GM19395 (cell line): Measurements from ENCODE around the gene P4HA3.

Experiments
- ATAC-seq: cut with Tn5 transposase; IDR thresholded peaks from one replicate; pipeline ENCODE4 v1.9.1; 2021; ENCODE audit warnings: mild to moderate bottlenecking, moderate library complexity; ENCODE audit not compliant: unreplicated experiment

P4HA3 gene

DNA sequence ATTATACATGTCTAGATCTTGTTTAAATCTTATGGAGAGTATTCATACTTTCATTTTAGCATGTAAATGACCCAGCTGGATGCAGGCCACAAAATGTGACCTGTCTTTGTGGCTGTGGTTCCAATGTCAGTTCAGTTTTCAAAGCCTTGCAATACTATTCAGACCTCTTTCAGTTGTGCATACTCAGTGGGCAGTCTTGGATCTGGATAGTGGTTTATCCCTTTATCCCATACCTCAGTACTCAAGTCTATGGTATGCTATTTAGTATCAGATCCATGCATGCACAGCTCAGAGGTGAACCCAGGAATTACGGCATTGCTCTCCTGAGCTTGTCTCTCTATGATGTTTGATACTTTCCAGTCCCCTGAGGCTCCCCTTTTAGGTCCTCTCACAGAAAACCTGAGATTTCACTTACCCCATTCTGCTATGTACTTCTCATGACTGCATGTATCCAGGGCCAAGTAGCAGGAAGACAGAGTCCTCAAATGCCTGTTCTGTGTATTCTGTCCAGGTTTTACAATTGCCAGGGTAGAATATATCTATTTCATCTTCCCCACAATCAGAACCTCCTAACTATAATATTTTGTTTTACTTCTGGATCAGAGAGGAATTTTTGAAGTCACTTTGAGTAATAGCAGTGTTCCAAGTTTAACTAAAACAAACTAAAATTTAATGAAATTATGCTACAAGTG, 6.9 kb upstream of the P4HA3 start:
- no peak for ATAC-seq

DNA sequence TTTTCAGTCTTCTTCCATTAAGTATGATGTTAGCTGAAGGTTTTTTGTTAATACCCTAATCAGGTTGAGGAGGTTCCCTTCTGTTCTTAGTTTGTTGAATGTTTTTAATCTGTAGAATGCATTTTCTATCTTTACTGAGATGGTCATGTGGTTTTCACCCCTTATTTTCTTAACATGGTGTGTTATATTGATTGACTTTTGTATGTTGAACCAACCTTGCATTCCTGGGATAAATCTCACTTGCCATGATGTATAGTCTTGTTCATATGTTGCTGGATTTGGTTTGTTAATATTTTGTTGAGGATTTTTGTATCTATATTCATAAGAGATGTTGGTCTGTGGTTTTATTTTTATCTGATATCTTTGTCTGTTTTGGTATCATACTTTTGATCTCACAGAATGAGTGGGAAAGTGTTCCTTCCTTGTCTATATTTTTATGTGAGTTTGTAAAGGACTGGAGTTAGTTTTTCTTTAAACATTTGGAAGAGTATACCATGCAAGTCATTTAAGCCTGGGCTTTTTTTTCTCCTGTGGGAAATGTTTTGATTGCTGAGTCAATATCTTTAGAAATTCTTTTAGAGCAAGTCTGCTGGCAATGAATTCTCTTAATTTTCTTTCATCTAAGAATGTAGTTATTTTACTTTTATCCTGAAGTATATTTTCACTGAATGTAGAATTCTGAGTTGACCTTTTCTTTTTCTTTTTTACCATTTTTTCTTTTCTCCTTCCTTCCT, 5.5 kb upstream of the P4HA3 start:
- ATAC-seq: no peak

DNA sequence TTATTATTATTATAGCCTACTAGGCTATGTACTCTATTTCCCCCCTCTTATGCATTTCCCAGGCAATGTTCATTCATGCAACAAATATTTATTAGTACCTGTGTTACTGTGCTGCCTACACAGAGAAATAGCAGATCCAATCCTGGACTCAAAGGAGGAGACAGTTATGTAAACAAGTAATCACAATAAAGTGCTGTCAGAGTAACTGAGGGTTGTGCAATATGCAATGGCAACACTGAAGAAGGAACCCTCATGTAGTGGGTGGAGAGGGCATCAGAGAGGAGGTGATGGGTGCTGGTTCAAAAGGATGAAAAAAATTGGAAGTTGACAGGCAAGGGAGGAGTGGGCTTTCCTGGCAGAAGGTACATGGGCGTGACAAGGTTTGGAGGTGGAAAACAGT, 886 bp upstream of the P4HA3 start:
- ATAC-seq: no peak

DNA sequence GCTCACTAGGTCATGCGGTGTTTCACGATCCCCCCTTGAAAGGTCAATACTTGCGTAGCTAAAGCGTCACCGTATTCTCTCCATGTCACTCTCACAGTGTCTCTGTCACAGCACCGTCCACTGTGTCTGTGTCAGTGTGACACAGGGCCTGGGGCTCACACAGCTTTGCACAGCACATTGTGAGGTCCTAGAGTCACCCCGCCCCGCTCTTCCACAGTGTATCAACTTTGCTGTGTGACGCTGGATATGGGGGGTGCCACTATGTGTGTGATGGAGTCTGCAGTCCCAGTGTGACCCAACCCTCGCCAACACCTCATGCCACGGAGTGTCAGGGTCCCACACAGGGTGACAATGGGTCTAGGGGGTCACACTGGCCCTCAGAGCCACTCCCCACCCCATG, 583 bp downstream of the P4HA3 start:
- ATAC-seq: no peak

DNA sequence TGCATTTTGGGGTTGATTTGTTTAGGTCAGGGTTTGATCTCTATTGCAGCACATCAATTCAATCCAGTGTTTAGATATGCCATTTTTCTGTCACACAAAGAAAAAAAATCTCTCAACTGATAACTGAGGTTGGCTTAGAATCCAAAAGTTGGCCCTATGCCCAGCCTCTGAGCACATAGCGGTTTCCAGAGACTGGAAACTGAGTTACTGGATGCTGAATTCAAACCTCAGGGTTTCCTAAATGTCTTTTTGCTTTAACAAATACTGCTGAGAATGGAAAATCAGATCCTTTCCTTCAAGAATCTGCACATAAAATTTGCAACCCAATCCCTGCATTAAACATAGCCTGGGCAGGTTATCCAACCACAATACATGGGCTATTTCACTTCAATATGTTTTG, 4.0 kb downstream of the P4HA3 start:
- no peak for ATAC-seq

DNA sequence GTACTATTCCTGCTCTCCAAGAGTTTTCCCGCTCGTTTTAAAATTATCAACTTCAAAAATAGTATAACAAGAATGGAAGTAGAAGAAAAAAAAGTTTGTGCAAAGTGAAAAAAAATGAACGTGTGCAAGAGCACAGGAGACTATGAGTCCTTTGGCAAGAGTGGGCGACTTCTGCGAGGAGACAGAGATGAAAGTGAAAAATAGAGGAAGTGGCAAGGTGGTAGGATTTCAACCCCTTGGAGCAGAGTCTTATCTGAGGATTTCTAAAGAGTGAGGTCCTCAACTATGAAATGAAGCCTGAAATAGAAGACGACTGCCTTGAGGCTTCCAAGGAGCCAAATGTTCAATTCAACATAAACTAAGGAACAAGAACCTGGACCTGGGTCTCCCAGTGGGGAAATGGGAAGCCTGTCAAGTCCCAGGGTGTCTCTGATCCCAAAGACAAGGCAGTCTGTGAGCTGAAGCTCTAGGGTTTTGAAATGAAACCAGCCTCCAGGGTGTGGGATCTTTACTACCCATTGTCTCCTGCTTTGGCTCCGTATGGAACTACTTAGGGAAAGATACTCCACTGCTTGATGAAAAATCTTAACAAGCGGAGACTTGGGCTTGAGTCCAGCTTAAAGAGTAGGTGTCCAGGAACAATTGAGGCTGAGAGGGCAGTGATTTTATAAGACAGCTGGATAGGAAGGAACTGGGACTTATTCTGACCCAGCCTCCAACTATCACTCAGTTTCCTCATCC, 4.8 kb downstream of the P4HA3 start:
- ATAC-seq: no peak

DNA sequence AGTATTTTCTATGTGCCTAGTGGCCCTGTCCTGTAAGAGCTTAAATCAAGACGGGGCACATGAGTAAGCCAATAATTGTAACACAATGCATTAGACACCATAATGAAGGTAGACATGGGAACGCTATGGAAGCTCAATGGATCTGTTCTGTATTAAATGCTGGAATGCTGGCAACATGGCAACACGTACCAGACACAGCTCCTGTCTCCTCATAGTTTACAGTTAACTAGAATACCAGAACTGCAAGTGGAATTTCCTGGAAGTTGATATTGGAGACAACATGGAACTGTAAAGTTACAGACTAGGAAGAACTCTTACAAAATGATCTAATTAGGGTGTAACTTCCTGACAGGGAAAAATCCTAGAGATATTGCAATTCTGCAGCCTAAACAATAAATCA, 12.4 kb downstream of the P4HA3 start:
- ATAC-seq: no peak

DNA sequence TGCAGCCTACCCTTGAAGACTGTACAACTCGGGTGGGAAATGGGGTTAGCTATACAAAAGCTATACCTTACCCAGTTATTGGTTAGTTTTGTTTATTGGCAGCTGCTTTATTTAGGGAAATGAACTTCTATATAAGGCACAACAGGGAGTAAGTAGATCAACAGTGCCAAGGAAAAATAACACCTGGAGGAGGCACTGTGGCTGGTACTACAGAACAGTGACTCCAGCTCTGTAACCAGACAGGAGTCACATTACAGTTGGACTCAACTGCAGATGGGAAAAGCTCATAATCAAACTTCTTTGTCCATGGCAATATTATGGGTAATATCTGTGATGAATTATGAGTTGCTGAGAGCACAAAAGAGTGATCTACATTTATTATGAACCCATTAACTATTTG, 14.0 kb downstream of the P4HA3 start:
- no peak for ATAC-seq

DNA sequence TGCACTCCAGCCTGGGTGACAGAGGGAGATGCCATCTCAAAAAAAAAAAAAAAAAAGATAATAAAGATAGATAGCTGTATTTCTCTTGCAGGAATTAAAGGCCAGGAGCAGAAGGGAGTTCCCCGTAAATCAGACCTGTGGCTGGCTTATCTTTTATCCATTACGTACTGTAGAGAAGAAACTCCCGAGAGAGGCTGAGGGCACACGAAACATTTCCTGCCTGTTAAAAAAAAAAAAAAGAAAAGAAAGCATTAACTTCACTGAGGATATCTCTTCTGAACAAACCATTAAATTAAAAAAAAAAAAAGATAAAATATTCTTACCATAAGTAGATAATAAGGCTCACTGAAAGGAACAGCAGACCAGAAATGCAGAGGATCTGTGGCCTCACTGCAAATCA, 22.5 kb downstream of the P4HA3 start:
- ATAC-seq: no peak

DNA sequence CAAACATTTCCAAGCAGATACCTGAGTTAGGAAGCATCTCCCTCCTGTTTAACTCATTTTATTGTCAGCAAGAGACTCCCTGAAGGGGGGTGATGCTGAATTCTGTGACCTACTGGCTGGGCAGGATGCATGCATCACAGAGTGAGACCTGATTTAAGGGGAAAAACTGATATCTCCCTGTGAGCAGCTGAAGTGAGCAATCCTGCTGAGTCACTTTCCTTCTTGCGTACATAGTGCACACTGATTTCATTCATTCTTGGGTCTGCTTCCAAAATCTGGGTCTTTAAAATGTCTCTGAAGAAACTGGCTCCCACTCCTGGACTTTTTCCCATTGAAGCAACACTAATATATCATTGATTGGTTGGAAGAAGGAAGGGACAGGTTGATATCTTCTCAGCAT, 23.3 kb downstream of the P4HA3 start:
- ATAC-seq: no peak

DNA sequence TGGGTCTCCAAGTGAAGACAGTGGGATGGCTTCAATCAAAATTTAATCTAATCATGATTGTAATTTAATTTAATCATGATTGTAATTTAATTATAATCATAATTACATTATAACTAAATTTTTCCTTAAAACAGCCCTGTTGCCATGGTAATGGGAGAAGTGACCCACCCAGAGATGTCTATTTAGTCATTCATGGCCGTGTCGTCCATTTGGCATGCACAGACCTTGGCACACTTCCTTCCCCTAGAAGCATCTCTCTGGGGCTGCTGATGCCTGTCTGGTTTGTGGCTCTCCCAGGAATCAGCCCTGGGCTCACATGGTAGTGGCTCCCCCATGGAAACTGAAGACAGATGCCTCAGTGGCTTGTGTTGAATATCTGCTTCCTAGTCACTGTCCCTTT, 27.0 kb downstream of the P4HA3 start:
- ATAC-seq: no peak

DNA sequence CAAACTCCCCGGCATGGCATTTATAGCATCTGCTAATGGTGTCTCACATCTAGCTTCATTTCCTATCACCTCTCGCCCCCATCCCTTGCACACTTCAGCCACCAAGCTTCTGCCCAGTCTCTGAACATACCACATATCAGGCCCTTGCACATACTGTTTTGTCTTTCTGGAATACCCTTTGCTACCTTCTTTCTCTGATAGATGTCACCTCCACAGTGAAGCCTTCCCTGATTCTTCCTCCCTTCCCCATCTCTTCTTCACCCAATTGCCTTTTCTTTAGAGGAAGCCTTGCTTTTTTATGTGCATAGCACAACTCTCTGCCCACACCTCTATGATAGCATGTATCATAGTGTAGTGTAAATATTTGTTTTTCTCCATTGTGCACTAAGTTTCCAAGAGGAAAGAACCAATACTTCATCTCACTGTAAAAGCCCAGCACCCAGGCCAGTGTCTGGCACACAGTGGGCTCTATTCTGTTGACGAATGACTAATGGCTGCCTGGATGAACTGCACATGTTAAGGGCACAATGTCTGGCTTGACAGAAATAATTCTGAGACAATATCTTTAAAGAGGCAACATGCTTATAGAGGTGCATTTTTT, 27.8 kb downstream of the P4HA3 start:
- no peak for ATAC-seq

DNA sequence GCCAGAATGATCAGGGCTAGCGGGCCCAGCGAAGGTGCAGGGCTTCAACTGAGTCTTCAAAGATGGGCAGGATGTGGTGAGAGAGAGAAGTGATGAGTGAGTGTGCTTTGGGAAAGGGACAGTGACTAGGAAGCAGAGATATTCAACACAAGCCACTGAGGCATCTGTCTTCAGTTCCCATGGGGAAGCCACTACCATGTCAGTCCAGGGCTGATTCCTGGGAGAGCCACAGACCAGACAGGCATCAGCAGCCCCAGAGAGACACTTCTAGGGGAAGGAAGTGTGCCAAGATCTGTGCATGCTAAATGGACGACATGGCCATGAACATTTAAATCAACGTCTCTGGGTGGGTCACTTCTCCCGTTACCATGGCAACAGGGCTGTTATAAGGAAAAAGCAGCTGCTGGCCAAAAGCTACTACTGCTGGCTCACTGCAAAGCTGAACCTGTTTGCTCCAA, 28.5 kb downstream of the P4HA3 start:
- ATAC-seq: no peak

DNA sequence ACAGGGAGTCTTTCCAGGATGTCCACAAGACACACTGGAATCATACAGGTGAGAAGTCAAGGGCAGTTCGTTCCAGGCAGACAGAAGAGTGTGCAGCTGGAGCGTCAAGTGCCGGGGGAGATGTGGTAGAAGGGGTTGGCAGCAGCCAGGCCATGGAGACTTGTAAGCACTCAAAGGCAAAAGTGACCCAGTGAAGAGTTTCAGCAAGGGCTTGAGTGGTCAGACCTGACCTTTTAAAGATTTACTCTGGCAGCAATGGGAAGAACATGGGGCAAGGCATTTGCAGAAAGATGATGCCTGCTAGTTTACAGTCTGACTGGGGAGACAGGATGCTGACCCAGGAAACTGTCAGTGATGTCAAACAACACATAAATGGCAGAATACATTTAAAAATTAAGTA, 29.0 kb downstream of the P4HA3 start:
- ATAC-seq: no peak

DNA sequence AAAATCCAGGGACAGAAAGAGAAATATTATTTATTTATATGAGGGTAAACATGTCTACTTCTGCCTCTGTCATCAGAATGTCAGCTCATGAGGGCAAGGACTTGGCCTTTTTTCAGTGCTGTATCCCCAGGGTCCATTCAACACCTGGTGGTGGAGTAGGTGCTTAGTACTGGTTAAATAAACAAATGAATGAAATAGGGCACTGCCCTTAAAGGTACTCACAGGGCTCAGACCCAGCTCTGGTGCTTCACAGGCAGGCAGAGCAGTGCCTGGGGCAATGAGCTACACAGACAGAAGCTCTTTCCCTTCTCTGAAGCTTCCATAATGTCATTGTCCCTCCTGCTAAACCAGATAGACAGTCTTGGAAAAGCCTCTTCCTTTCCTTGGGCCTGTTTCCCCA, 30.9 kb downstream of the P4HA3 start:
- no peak for ATAC-seq

DNA sequence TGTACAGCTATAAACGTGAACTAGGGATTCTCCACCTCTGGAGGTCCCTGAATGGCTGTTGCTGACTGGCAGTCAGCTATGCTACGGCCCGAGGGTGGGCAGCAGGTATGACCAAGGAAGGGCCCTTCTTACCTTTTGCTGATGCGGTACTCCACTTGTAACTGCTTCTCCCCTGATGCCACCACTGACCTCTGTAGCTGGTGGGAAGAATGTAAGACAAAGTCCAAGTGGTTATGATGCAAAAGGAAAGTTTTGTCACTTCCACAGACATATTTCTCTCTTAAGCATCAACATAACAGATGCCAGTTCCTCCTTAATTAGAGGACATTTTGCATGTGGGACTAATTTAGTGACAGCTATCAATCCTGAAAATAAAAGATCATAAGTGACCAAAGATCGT, 32.2 kb downstream of the P4HA3 start:
- no peak for ATAC-seq

DNA sequence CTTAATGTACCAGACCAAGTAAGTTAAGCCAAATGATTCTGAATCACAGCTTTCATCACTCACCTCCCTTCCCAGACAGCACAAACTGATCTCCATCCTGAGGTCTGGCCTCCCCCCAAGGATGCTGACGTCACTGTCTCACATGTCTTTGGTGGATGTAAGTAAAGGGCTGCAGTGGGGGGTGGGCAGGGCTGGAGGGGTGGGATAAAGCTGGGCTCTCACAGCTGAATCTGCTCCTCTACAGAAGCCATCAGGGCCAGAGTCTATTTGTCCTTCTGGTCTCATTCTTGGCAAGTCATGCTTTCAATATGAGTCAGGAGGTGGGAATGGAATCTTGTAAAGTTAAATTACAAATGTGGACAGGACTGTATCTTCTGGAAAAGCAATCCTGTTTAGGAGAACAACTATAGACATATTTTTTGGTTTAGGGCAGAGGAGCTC, 32.7 kb downstream of the P4HA3 start:
- ATAC-seq: no peak

DNA sequence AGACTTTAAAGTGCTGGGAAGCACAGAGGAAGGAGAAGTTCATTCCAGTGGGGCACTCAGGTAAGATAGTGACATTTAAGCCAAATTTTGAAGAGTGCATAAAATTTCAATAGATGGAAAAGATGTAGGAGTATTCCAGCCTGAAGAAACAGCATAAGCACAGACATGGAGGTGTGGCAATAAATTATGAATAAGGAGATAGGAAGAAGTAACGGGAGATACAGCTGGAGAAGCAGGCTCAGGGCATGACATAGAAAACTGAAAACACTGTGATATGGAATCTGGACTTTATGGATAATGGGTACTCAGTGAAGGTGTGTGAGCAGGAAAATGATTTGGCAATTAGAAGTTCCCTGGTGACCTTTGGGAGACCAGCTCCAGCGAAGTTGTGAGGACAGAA, 33.3 kb downstream of the P4HA3 start:
- no peak for ATAC-seq

DNA sequence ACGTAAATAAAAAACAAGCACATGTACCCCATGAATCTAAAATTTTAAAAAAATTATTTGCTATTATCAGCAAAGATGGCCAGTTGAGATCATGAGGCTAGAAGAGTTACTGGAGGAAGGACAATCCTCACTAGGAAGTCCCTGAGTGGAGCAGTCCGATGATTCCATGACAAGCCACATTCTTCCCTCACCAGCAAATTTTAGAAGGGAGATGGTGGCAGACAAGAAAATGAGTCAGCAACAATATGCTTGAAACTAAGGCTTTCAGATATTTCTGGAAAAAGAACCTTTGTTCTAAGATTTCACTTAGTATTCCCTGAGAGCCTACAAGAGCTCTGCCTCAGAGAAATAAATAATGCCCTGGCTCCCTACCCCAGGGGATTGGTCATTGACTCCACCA, 34.9 kb downstream of the P4HA3 start:
- no peak for ATAC-seq

DNA sequence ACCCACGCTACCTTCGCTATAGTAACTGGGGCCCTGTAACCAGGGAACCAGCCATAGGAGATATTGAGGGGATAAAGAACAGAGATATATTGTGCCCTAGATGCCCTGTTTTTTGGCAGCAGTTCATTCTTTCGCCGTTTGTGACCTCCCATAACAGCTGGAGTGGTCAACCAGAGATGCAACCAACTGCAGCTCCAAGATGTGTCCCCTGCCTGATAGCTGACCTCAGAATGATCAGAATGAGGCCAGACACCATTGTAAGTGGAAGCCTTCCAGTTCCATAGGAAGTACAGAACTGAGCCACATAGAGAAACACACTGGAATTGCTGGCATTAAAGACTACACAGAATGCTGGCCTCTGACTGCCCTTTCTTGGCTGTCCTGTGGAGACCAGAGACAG, 39.2 kb downstream of the P4HA3 start:
- ATAC-seq: no peak

DNA sequence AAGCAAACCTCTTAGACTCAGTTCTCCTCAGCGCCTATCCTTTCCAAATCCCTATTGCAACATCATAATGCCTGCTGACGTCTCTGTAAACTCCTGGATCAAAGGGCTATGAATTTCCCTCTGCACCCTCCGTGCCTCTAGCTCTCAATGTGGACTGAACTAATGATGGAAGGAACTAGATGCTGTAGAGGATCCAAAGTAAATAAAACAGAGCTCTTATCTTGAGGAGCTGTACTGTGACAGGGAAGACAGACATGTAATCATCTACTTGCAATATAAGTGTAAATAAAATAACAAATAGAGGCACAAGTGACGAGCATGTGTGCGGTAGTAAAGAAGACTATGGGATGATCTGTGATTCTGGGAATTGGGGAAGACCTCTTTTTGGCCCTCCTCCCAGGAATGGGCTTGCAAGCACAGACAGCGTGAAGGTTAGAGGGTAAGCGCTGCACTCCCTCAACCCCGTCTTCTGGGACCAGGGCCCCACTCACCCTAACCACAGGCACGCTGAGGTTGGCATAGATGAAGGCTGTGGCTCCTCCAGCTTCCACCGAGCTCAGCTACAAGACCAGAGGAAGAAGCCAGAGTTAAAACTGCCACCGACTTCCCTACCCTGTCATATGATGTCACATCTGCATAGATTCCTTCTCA, 42.2 kb downstream of the P4HA3 start:
- ATAC-seq: no peak
